ENCODE results near the gene TMEM185A.
"Not testable (repeated sequence)": the region's sequence is repeated elsewhere in the genome, so short reads cannot be mapped to it uniquely, and the experiment has no call there.

Gene TMEM185A

GRCh38 chrX:149619662-149620061, 11.9 kb downstream of the TMEM185A start:
- not testable (repeated sequence) for DNase-seq

GRCh38 chrX:149618871-149619270, 12.7 kb downstream of the TMEM185A start:
- no peak for DNase-seq

GRCh38 chrX:149611623-149612175, 19.9 kb downstream of the TMEM185A start:
- no peak for DNase-seq

GRCh38 chrX:149610511-149610910, 21.1 kb downstream of the TMEM185A start:
- no peak for DNase-seq

GRCh38 chrX:149607699-149608098, 23.9 kb downstream of the TMEM185A start:
- no peak for DNase-seq

- not testable (repeated sequence) for DNase-seq
Observed at GRCh38 chrX:149605248-149605885, 26.2 kb downstream of the TMEM185A start.

- not testable (repeated sequence) for DNase-seq
Observed at GRCh38 chrX:149598603-149599002, 33.0 kb downstream of the TMEM185A start.

GRCh38 chrX:149595943-149596342, 35.6 kb downstream of the TMEM185A start:
- DNase-seq = not testable (repeated sequence)

GRCh38 chrX:149595214-149595613, 36.4 kb downstream of the TMEM185A start, which contains the start of gene HSFX2:
Gene HSFX2 (minus strand): TSS chrX:149595314. CDS start chrX:149594700, 614 bp downstream.
- not testable (repeated sequence) for DNase-seq

GRCh38 chrX:149590993-149591392, 40.6 kb downstream of the TMEM185A start:
- DNase-seq = not testable (repeated sequence)

- DNase-seq = not testable (repeated sequence)
Observed at GRCh38 chrX:149587359-149587758, 44.2 kb downstream of the TMEM185A start, which contains the start of gene MAGEA9B. Gene MAGEA9B (minus strand): TSS chrX:149587459. CDS start chrX:149583179, 4,280 bp downstream.

- not testable (repeated sequence) for DNase-seq
Observed at GRCh38 chrX:149585631-149586030, 46.0 kb downstream of the TMEM185A start.

GRCh38 chrX:149573456-149573855, 58.1 kb downstream of the TMEM185A start:
- DNase-seq = not testable (repeated sequence)

- DNase-seq = no peak
Observed at GRCh38 chrX:149572743-149573142, 58.8 kb downstream of the TMEM185A start.

GRCh38 chrX:149571770-149572169, 59.8 kb downstream of the TMEM185A start:
- no peak for DNase-seq

GRCh38 chrX:149570668-149571067, 60.9 kb downstream of the TMEM185A start:
- DNase-seq = no peak

- DNase-seq = no peak
Observed at GRCh38 chrX:149569770-149570169, 61.8 kb downstream of the TMEM185A start.

- no peak for DNase-seq
Observed at GRCh38 chrX:149568701-149569296, 62.8 kb downstream of the TMEM185A start.

- DNase-seq = no peak
Observed at GRCh38 chrX:149567621-149568417, 63.8 kb downstream of the TMEM185A start.

GRCh38 chrX:149563359-149563758, 68.2 kb downstream of the TMEM185A start:
- DNase-seq = no peak

GRCh38 chrX:149555251-149555650, 76.3 kb downstream of the TMEM185A start:
- DNase-seq = not testable (repeated sequence)

- DNase-seq = not testable (repeated sequence)
Observed at GRCh38 chrX:149551939-149552248, 79.7 kb downstream of the TMEM185A start.

- not testable (repeated sequence) for DNase-seq
Observed at GRCh38 chrX:149551245-149551938, 80.2 kb downstream of the TMEM185A start.

Data from GOT3 (cell line).